ENCODE measurements around the gene TSHZ2.

The TSHZ2 gene

GRCh38 chr20:52972190-52972937, at the start of gene TSHZ2:
TSS of gene TSHZ2 (plus strand) at chr20:52972358. CDS start at chr20:52973294, 936 bp downstream.
- peak; percentile 13 for DNase-seq (ENCODE audit: low spot score)

GRCh38 chr20:52922436-52922835, 49.7 kb upstream of the TSHZ2 start:
- DNase-seq (ENCODE audit: low spot score) = no peak

- no peak for DNase-seq (ENCODE audit: low spot score)
These were observed 48.8 kb upstream of the TSHZ2 start for GRCh38 chr20:52923123-52923937.

- no peak for DNase-seq (ENCODE audit: low spot score)
These were observed 47.5 kb upstream of the TSHZ2 start for GRCh38 chr20:52924411-52925271.

- no peak for DNase-seq (ENCODE audit: low spot score)
These were observed 45.7 kb upstream of the TSHZ2 start for GRCh38 chr20:52926505-52926904.

GRCh38 chr20:52933867-52934266, 38.3 kb upstream of the TSHZ2 start:
- no peak for DNase-seq (ENCODE audit: low spot score)

- no peak for DNase-seq (ENCODE audit: low spot score)
These were observed 35.5 kb upstream of the TSHZ2 start for GRCh38 chr20:52936351-52937340.

GRCh38 chr20:52937591-52938100, 34.5 kb upstream of the TSHZ2 start:
- DNase-seq (ENCODE audit: low spot score) = no peak

- no peak for DNase-seq (ENCODE audit: low spot score)
These were observed 33.0 kb upstream of the TSHZ2 start for GRCh38 chr20:52939141-52939540.

- no peak for DNase-seq (ENCODE audit: low spot score)
These were observed 30.4 kb upstream of the TSHZ2 start for GRCh38 chr20:52941808-52942207.

GRCh38 chr20:52943185-52943841, 28.8 kb upstream of the TSHZ2 start:
- no peak for DNase-seq (ENCODE audit: low spot score)

- DNase-seq (ENCODE audit: low spot score) = no peak
These were observed 26.9 kb upstream of the TSHZ2 start for GRCh38 chr20:52945268-52945667.

GRCh38 chr20:52945862-52946522, 26.2 kb upstream of the TSHZ2 start:
- DNase-seq (ENCODE audit: low spot score) = no peak

GRCh38 chr20:52948491-52948890, 23.7 kb upstream of the TSHZ2 start:
- DNase-seq (ENCODE audit: low spot score) = no peak

GRCh38 chr20:52953020-52953419, 19.1 kb upstream of the TSHZ2 start:
- DNase-seq (ENCODE audit: low spot score) = no peak

- no peak for DNase-seq (ENCODE audit: low spot score)
These were observed 17.3 kb upstream of the TSHZ2 start for GRCh38 chr20:52954849-52955248.

- no peak for DNase-seq (ENCODE audit: low spot score)
These were observed 13.9 kb upstream of the TSHZ2 start for GRCh38 chr20:52958211-52958610.

- DNase-seq (ENCODE audit: low spot score) = no peak
These were observed 13.0 kb upstream of the TSHZ2 start for GRCh38 chr20:52959125-52959524.

GRCh38 chr20:52962183-52962582, 10.0 kb upstream of the TSHZ2 start:
- no peak for DNase-seq (ENCODE audit: low spot score)

- DNase-seq (ENCODE audit: low spot score) = no peak
These were observed 9.0 kb upstream of the TSHZ2 start for GRCh38 chr20:52963131-52963530.

Data from putamen (tissue), 1 donor.